Activated T-cell treated with anti-CD3 and anti-CD28 coated beads, Interleukin-2, amount 50 U/mL, for 4 hours (primary cell): ENCODE data around the gene SULF2. TPM values are rescaled to one million over a fixed set of nuclear protein-coding genes. Genes with fewer than 3 reads are reported as not detected.
A peak's percentile ranks its signal among the peaks of the same experiment; 100 is the strongest.

Source experiments
- ATAC-seq, 2 donors: fragments of 200-7000 bp; cut with Tn5 transposase; one replicate each; pipeline ENCODE4 v1.10.0; 2021
- DNase-seq: peaks from one replicate; pipeline ENCODE4 v3.0.0-alpha.2; 2020
- H3K27me3 Mint-ChIP-seq: one replicate; pipeline ENCODE4 v1.8.0; 2021; ENCODE audit warnings: low read depth, mixed read lengths
- H3K36me3 Mint-ChIP-seq: one replicate; pipeline ENCODE4 v1.8.0; 2022; ENCODE audit warnings: mixed read lengths; ENCODE audit not compliant: insufficient read depth
- H3K4me1 Mint-ChIP-seq: one replicate; pipeline ENCODE4 v1.8.0; 2021; ENCODE audit warnings: low read depth, mixed read lengths
- H3K4me3 Mint-ChIP-seq: one replicate; pipeline ENCODE4 v1.8.0; 2021; ENCODE audit warnings: mild to moderate bottlenecking, moderate library complexity, mixed read lengths
- H3K9me3 Mint-ChIP-seq: one replicate; pipeline ENCODE4 v1.8.0; 2021; ENCODE audit warnings: mixed read lengths
- total RNA-seq, 3 donors: library from RNA; stranded (reverse); gene quantifications; one replicate each; pipeline ENCODE4 v1.2.1, GENCODE V29; 2021

The SULF2 gene
- total RNA-seq, 3 donors from 2014 or later, result 0.66 to 1.2 (median 0.79) TPM

- Mint-ChIP-seq H3K9me3 (no peaks in the 10 kb centered on the region), H3K4me3 (no peak overlapping the region), H3K27me3 (no peaks in the 10 kb centered on the region), H3K36me3 (no peaks in the 10 kb centered on the region), H3K4me1 (no peaks in the 10 kb centered on the region)
- ATAC-seq (no peak), DNase-seq (no peak)
Observed at GRCh38 chr20:47672166-47672565, 113.1 kb downstream of the SULF2 start.

GRCh38 chr20:47670913-47671312, 114.4 kb downstream of the SULF2 start:
- Mint-ChIP-seq H3K4me1 (no peaks in the 10 kb centered on the region), H3K4me3 (no peak overlapping the region), H3K9me3 (no peaks in the 10 kb centered on the region), H3K27me3 (no peaks in the 10 kb centered on the region), H3K36me3 (no peaks in the 10 kb centered on the region)
- ATAC-seq (no peak), DNase-seq (no peak)

GRCh38 chr20:47669927-47670890, 115.1 kb downstream of the SULF2 start:
- DNase-seq (no peak), ATAC-seq (no peak)
- Mint-ChIP-seq H3K27me3 (no peaks in the 10 kb centered on the region), H3K4me3 (no peak overlapping the region), H3K9me3 (no peaks in the 10 kb centered on the region), H3K36me3 (no peaks in the 10 kb centered on the region), H3K4me1 (no peaks in the 10 kb centered on the region)

GRCh38 chr20:47669489-47669888, 115.8 kb downstream of the SULF2 start:
- no peak for DNase-seq
- no peak overlapping the region for H3K4me3 Mint-ChIP-seq

GRCh38 chr20:47669152-47669425, 116.2 kb downstream of the SULF2 start:
- no peak for ATAC-seq
- no peaks in the 10 kb centered on the region for H3K27me3 Mint-ChIP-seq
- no peak for DNase-seq
- H3K36me3 Mint-ChIP-seq, result no peaks in the 10 kb centered on the region
- H3K4me3 Mint-ChIP-seq, result no peak overlapping the region
- H3K4me1 Mint-ChIP-seq, result no peaks in the 10 kb centered on the region
- H3K9me3 Mint-ChIP-seq, result no peaks in the 10 kb centered on the region

More at GRCh38 chr20:47669489-47669888, 115.8 kb downstream of the SULF2 start:
- Mint-ChIP-seq H3K9me3 (no peaks in the 10 kb centered on the region), H3K4me1 (no peaks in the 10 kb centered on the region), H3K36me3 (no peaks in the 10 kb centered on the region), H3K27me3 (no peaks in the 10 kb centered on the region)
- no peak for ATAC-seq

GRCh38 chr20:47668313-47669151, 116.7 kb downstream of the SULF2 start:
- Mint-ChIP-seq H3K4me3 (no peak overlapping the region), H3K27me3 (no peaks in the 10 kb centered on the region), H3K36me3 (no peaks in the 10 kb centered on the region), H3K4me1 (peaks cover 2% of the 10 kb centered on the region), H3K9me3 (no peaks in the 10 kb centered on the region)
- ATAC-seq, result no peak
- DNase-seq, result no peak

GRCh38 chr20:47667531-47668312, 117.6 kb downstream of the SULF2 start:
- ATAC-seq (no peak), DNase-seq (no peak)
- no peaks in the 10 kb centered on the region for H3K27me3 Mint-ChIP-seq
- H3K4me3 Mint-ChIP-seq, result no peak overlapping the region
- H3K36me3 Mint-ChIP-seq, result no peaks in the 10 kb centered on the region
- no peaks in the 10 kb centered on the region for H3K9me3 Mint-ChIP-seq
- peaks cover 3% of the 10 kb centered on the region for H3K4me1 Mint-ChIP-seq

- H3K4me1 Mint-ChIP-seq, result peaks cover 3% of the 10 kb centered on the region
- H3K4me3 Mint-ChIP-seq, result no peak overlapping the region
- no peaks in the 10 kb centered on the region for H3K27me3 Mint-ChIP-seq
- DNase-seq (no peak), ATAC-seq (no peak)
- H3K9me3 Mint-ChIP-seq, result no peaks in the 10 kb centered on the region
- no peaks in the 10 kb centered on the region for H3K36me3 Mint-ChIP-seq
Observed at GRCh38 chr20:47667086-47667485, 118.2 kb downstream of the SULF2 start.

- Mint-ChIP-seq H3K4me3 (no peak overlapping the region), H3K27me3 (no peaks in the 10 kb centered on the region), H3K36me3 (peaks cover under 1% of the 10 kb centered on the region), H3K9me3 (no peaks in the 10 kb centered on the region), H3K4me1 (peaks cover 3% of the 10 kb centered on the region)
- no peak for ATAC-seq
- no peak for DNase-seq
Observed at GRCh38 chr20:47666304-47666703, 119.0 kb downstream of the SULF2 start.

GRCh38 chr20:47665221-47665991, 119.9 kb downstream of the SULF2 start:
- no peak for DNase-seq
- Mint-ChIP-seq H3K9me3 (no peaks in the 10 kb centered on the region), H3K36me3 (peaks cover 7% of the 10 kb centered on the region), H3K4me1 (peaks cover 3% of the 10 kb centered on the region), H3K27me3 (no peaks in the 10 kb centered on the region), H3K4me3 (no peak overlapping the region)
- no peak for ATAC-seq

- H3K9me3 Mint-ChIP-seq, result no peaks in the 10 kb centered on the region
- DNase-seq, result no peak
Observed at GRCh38 chr20:47664744-47665143, 120.5 kb downstream of the SULF2 start.

GRCh38 chr20:47664068-47664437, 121.2 kb downstream of the SULF2 start:
- ATAC-seq, result no peak
- no peak for DNase-seq
- Mint-ChIP-seq H3K36me3 (peaks cover 7% of the 10 kb centered on the region), H3K4me3 (no peak overlapping the region), H3K4me1 (peaks cover 3% of the 10 kb centered on the region), H3K9me3 (no peaks in the 10 kb centered on the region), H3K27me3 (no peaks in the 10 kb centered on the region)

More at GRCh38 chr20:47664744-47665143, 120.5 kb downstream of the SULF2 start:
- Mint-ChIP-seq H3K4me3 (no peak overlapping the region), H3K27me3 (no peaks in the 10 kb centered on the region), H3K36me3 (peaks cover 7% of the 10 kb centered on the region), H3K4me1 (peaks cover 3% of the 10 kb centered on the region)
- ATAC-seq, result no peak

GRCh38 chr20:47663354-47664067, 121.8 kb downstream of the SULF2 start:
- ATAC-seq, result peak; percentile 65 to 70
- Mint-ChIP-seq H3K4me1 (peaks cover 3% of the 10 kb centered on the region), H3K27me3 (no peaks in the 10 kb centered on the region), H3K4me3 (no peak overlapping the region), H3K9me3 (no peaks in the 10 kb centered on the region), H3K36me3 (peaks cover 7% of the 10 kb centered on the region)
- DNase-seq, result peak; percentile 68
